ENCODE data around the gene TAL1. TPM values are rescaled to one million over a fixed set of nuclear protein-coding genes. Genes with fewer than 3 reads are reported as not detected.
A peak's percentile ranks its signal among the peaks of the same experiment; 100 is the strongest.
"Not testable (repeated sequence)": the region's sequence is repeated elsewhere in the genome, so short reads cannot be mapped to it uniquely, and the experiment has no call there.

Gene TAL1
- 10 to 100 TPM in 4 of 6 donors, 1 to 10 TPM in 2; 4.2 to 16.4 (median 10.8) TPM for total RNA-seq

GRCh38 chr1:47232187-47232874, at the start of gene TAL1:
Gene TAL1, minus strand, starts transcription at chr1:47232225. Its CDS starts 6,337 bp downstream, at chr1:47225888.
- peak within 1 kb of the TSS; percentile 84 to 91 (median 88) for H3K27ac ChIP-seq
- 13 to 22% methylated on average over 19 to 51 of the region's 51 CpGs for WGBS, 2 donors

GRCh38 chr1:47280142-47280541, 48.1 kb upstream of the TAL1 start:
- DNase-seq (no peak), ATAC-seq (ENCODE audit: low FRiP score in 2 of 2) (no peak)
- no peaks in the 10 kb centered on the region for H3K27me3 ChIP-seq
- no peaks in the 10 kb centered on the region for H3K4me1 ChIP-seq
- H3K4me3 ChIP-seq, result no peak overlapping the region
- no peak for TF ChIP-seq EP300 (IDR thresholded peaks at IDR 0.05)
- no peak for TF ChIP-seq POLR2AphosphoS5 (IDR thresholded peaks at IDR 0.05)
- no peak for TF ChIP-seq CTCF (IDR thresholded peaks at IDR 0.05)
- TF ChIP-seq POLR2A (IDR thresholded peaks at IDR 0.05), result no peak
- no peaks in the 10 kb centered on the region for H3K9me3 ChIP-seq
- no peak overlapping the region for H3K27ac ChIP-seq
- WGBS, 2 donors, result 97 to 100% methylated on average over 3 of the region's 3 CpGs
- no peaks in the 10 kb centered on the region for H3K36me3 ChIP-seq

More at GRCh38 chr1:47232187-47232874, at the start of gene TAL1:
- Histone ChIP-seq H3K36me3 (no peaks in the 10 kb centered on the region), H3K9me3 (no peaks in the 10 kb centered on the region), H3K4me1 (peaks cover 37 to 50% (median 44%) of the 10 kb centered on the region in 4 donors), H3K27me3 (peaks cover 0 to 48% (median 28%) of the 10 kb centered on the region in 4 donors), H3K4me3 (peak within 1 kb of the TSS; percentile 33 to 56 (median 46))
- TF ChIP-seq POLR2A (IDR thresholded peaks at IDR 0.05), result no peak
- TF ChIP-seq EP300 (IDR thresholded peaks at IDR 0.05), result peak in 2 of 4 donors; percentile 15 to 69
- peak; percentile 38 to 53 for TF ChIP-seq POLR2AphosphoS5 (IDR thresholded peaks at IDR 0.05)
- peak; percentile 25 to 54 for ATAC-seq (ENCODE audit: low FRiP score in 2 of 2)
- DNase-seq, result peak in 1 of 2 donors; percentile 86

GRCh38 chr1:47276850-47277249, 44.8 kb upstream of the TAL1 start:
- ATAC-seq (ENCODE audit: low FRiP score in 2 of 2) (no peak), DNase-seq (no peak)
- WGBS, 2 donors, result 77 to 86% methylated on average over 2 of the region's 2 CpGs
- Histone ChIP-seq H3K4me1 (no peaks in the 10 kb centered on the region), H3K27ac (no peak overlapping the region), H3K4me3 (no peak overlapping the region), H3K36me3 (no peaks in the 10 kb centered on the region), H3K27me3 (no peaks in the 10 kb centered on the region), H3K9me3 (no peaks in the 10 kb centered on the region)
- TF ChIP-seq CTCF (IDR thresholded peaks at IDR 0.05) (no peak), POLR2AphosphoS5 (IDR thresholded peaks at IDR 0.05) (no peak), POLR2A (IDR thresholded peaks at IDR 0.05) (no peak), EP300 (IDR thresholded peaks at IDR 0.05) (no peak)

- 92 to 93% methylated on average over 6 to 7 of the region's 7 CpGs for WGBS, 2 donors
- H3K36me3 ChIP-seq; DNase-seq; H3K27me3 ChIP-seq; ATAC-seq (ENCODE audit: low FRiP score in 2 of 2); H3K4me3 ChIP-seq; H3K27ac ChIP-seq; H3K4me1 ChIP-seq; H3K9me3 ChIP-seq: not testable (repeated sequence)
Measured at GRCh38 chr1:47275811-47276210, 43.8 kb upstream of the TAL1 start.

- DNase-seq, result peak in 1 of 2 donors; percentile 83
- ATAC-seq (ENCODE audit: low FRiP score in 2 of 2), result not testable (repeated sequence)
Measured at GRCh38 chr1:47265529-47265928, 33.5 kb upstream of the TAL1 start.

GRCh38 chr1:47262787-47263413, 30.9 kb upstream of the TAL1 start:
- DNase-seq, result no peak
- Histone ChIP-seq H3K36me3 (no peaks in the 10 kb centered on the region), H3K27ac (no peak overlapping the region), H3K9me3 (no peaks in the 10 kb centered on the region), H3K27me3 (no peaks in the 10 kb centered on the region), H3K4me3 (no peak overlapping the region), H3K4me1 (no peaks in the 10 kb centered on the region)
- 80 to 100% methylated on average over 1 of the region's 1 CpG for WGBS, 2 donors
- peak in 1 of 2 donors; percentile 65 for ATAC-seq (ENCODE audit: low FRiP score in 2 of 2)
- no peak for TF ChIP-seq POLR2A (IDR thresholded peaks at IDR 0.05)
- TF ChIP-seq CTCF (IDR thresholded peaks at IDR 0.05), result peak; percentile 54 to 71 (median 68)

More at GRCh38 chr1:47265529-47265928, 33.5 kb upstream of the TAL1 start:
- not testable (repeated sequence) for H3K27me3 ChIP-seq, H3K4me3 ChIP-seq, H3K4me1 ChIP-seq, H3K9me3 ChIP-seq, H3K36me3 ChIP-seq
- H3K27ac ChIP-seq, result peak overlapping the region in 1 of 4 donors; percentile 48
- WGBS, 2 donors, result 57 to 85% methylated on average over 8 of the region's 8 CpGs

Measured in upper lobe of left lung (tissue), 6 donors.